Measurements from ENCODE around the gene SEC61A2. TPM values are rescaled to one million over a fixed set of nuclear protein-coding genes. Genes with fewer than 3 reads are reported as not detected.

Gene SEC61A2
- total RNA-seq, 1 donor from 2014 or later: 14.3 TPM

DNA sequence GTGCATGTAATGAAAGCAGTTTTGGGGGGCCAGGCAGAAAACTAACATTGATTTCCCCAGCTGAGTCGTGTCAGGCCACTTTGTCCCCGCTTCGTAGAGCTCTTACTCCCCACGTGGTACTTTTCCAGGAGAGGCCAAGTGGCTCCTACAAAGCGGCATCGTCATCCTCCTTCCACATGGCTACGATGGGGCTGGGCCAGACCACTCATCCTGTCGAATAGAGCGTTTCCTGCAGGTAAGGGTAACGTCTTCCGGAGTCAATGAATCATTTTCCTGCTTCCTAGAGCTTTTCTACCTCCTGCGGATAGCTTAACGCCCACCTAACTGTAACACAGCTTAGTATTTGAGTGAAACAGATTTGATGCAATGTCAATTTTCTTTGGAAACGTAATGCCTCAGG is 21.7 kb upstream of the SEC61A2 start:
- no peak overlapping the region for H3K4me2 ChIP-seq (ENCODE audit: low read length)
- no peaks in the 10 kb centered on the region for H3K4me1 Mint-ChIP-seq (ENCODE audit: low read depth, unreplicated experiment)
- H3K27me3 Mint-ChIP-seq (ENCODE audit: low read depth, unreplicated experiment): no peaks in the 10 kb centered on the region
- H3K27me3 ChIP-seq (ENCODE audit: insufficient read depth, low read length): no peaks in the 10 kb centered on the region
- H4K20me1 ChIP-seq (ENCODE audit: insufficient read depth, low read length): no peaks in the 10 kb centered on the region
- H3K9me3 ChIP-seq (ENCODE audit: insufficient read depth, low read depth, low read length): no peaks in the 10 kb centered on the region
- no peak overlapping the region for H3K9ac ChIP-seq (ENCODE audit: low read length)
- peaks cover 41% of the 10 kb centered on the region for H3K36me3 Mint-ChIP-seq (ENCODE audit: low read depth, unreplicated experiment)
- H3K36me3 ChIP-seq (ENCODE audit: insufficient read depth, low read length): peaks cover 9% of the 10 kb centered on the region
- H3K79me2 ChIP-seq (ENCODE audit: insufficient read depth, low read length): no peaks in the 10 kb centered on the region
- TF ChIP-seq, protein P1, sequence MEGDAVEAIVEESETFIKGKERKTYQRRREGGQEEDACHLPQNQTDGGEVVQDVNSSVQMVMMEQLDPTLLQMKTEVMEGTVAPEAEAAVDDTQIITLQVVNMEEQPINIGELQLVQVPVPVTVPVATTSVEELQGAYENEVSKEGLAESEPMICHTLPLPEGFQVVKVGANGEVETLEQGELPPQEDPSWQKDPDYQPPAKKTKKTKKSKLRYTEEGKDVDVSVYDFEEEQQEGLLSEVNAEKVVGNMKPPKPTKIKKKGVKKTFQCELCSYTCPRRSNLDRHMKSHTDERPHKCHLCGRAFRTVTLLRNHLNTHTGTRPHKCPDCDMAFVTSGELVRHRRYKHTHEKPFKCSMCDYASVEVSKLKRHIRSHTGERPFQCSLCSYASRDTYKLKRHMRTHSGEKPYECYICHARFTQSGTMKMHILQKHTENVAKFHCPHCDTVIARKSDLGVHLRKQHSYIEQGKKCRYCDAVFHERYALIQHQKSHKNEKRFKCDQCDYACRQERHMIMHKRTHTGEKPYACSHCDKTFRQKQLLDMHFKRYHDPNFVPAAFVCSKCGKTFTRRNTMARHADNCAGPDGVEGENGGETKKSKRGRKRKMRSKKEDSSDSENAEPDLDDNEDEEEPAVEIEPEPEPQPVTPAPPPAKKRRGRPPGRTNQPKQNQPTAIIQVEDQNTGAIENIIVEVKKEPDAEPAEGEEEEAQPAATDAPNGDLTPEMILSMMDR (IDR thresholded peaks at IDR 0.05; ENCODE audit: insufficient read depth, low read depth, low read length): no peak
- no peak for TF ChIP-seq EZH2 (IDR thresholded peaks at IDR 0.05; ENCODE audit: insufficient read depth, low read length)
- no peaks in the 10 kb centered on the region for H3K4me1 ChIP-seq (ENCODE audit: insufficient read depth, low read length)
- DNase-seq (ENCODE audit: low read depth): no peak
- no peak overlapping the region for H3K27ac Mint-ChIP-seq (ENCODE audit: unreplicated experiment)
- H3K4me3 Mint-ChIP-seq (ENCODE audit: unreplicated experiment): no peak overlapping the region
- H3K27ac ChIP-seq (ENCODE audit: low read depth, low read length): no peak overlapping the region
- H3K4me3 ChIP-seq (ENCODE audit: insufficient read depth, low read depth, low read length): no peak overlapping the region
- no peak overlapping the region for H2AFZ ChIP-seq (ENCODE audit: low read depth, low read length)
- no peak for FAIRE-seq
- H3K9me3 Mint-ChIP-seq (ENCODE audit: unreplicated experiment): no peaks in the 10 kb centered on the region

DNA sequence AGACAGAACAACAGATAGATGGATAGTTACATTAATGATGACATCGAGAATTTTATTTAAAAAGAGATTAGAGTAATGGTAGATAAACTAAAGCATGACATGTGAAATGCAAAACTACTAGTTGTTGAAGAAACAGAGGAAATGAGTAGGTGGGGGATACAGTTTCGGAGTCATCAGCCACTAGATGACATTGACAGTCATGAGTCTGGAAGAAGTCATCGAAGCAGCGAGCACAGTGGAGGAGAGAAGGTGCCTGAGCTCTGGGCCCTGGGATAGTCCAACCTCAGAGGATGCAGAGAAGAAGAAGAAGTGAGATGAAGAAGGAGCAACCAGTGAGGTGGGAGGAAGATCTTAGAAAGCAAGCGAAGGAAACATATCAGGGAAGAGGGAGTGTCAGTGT is 20.2 kb upstream of the SEC61A2 start:
- Histone ChIP-seq H3K36me3 (ENCODE audit: insufficient read depth, low read length) (peaks cover 7% of the 10 kb centered on the region), H2AFZ (ENCODE audit: low read depth, low read length) (no peak overlapping the region)
- peaks cover 38% of the 10 kb centered on the region for H3K36me3 Mint-ChIP-seq (ENCODE audit: low read depth, unreplicated experiment)

DNA sequence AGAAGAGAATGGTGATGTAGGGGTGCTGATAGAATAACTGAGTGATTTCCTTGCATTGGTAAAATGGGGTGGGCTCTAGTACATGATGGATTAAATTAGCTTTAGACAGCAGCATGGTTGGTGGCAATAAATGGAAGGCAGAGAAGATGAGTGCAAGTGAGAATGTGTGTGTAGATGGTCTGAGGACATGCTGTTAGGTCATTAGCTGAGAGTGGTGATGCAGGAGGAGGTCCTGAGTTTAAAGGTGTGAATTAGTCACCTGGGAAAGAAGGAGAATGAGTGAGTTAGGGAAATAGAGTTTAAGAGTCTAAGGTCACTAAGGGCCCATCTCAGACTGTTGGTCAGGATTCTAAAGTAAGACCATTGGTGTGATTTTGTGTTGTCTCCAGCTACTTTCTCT is 17.9 kb upstream of the SEC61A2 start:
- no peaks in the 10 kb centered on the region for H4K20me1 ChIP-seq (ENCODE audit: insufficient read depth, low read length)
- peaks cover 7% of the 10 kb centered on the region for H3K36me3 ChIP-seq (ENCODE audit: insufficient read depth, low read length)
- no peaks in the 10 kb centered on the region for H3K79me2 ChIP-seq (ENCODE audit: insufficient read depth, low read length)
- no peak overlapping the region for H3K27ac Mint-ChIP-seq (ENCODE audit: unreplicated experiment)
- no peaks in the 10 kb centered on the region for H3K27me3 Mint-ChIP-seq (ENCODE audit: low read depth, unreplicated experiment)
- DNase-seq (ENCODE audit: low read depth) (no peak), FAIRE-seq (no peak)
- H3K4me1 ChIP-seq (ENCODE audit: insufficient read depth, low read length): no peaks in the 10 kb centered on the region
- H3K9ac ChIP-seq (ENCODE audit: low read length): no peak overlapping the region
- H3K27ac ChIP-seq (ENCODE audit: low read depth, low read length): no peak overlapping the region
- no peaks in the 10 kb centered on the region for H3K4me1 Mint-ChIP-seq (ENCODE audit: low read depth, unreplicated experiment)
- no peak for TF ChIP-seq EZH2 (IDR thresholded peaks at IDR 0.05; ENCODE audit: insufficient read depth, low read length)
- TF ChIP-seq, protein P1 (IDR thresholded peaks at IDR 0.05; ENCODE audit: insufficient read depth, low read depth, low read length): no peak
- no peaks in the 10 kb centered on the region for H3K27me3 ChIP-seq (ENCODE audit: insufficient read depth, low read length)
- no peaks in the 10 kb centered on the region for H3K9me3 Mint-ChIP-seq (ENCODE audit: unreplicated experiment)
- no peak overlapping the region for H2AFZ ChIP-seq (ENCODE audit: low read depth, low read length)
- H3K4me3 ChIP-seq (ENCODE audit: insufficient read depth, low read depth, low read length): no peak overlapping the region
- no peaks in the 10 kb centered on the region for H3K9me3 ChIP-seq (ENCODE audit: insufficient read depth, low read depth, low read length)
- no peak overlapping the region for H3K4me3 Mint-ChIP-seq (ENCODE audit: unreplicated experiment)
- no peak overlapping the region for H3K4me2 ChIP-seq (ENCODE audit: low read length)
- peaks cover 26% of the 10 kb centered on the region for H3K36me3 Mint-ChIP-seq (ENCODE audit: low read depth, unreplicated experiment)

More for the DNA sequence above, 20.2 kb upstream of the SEC61A2 start:
- TF ChIP-seq, protein P1 (IDR thresholded peaks at IDR 0.05; ENCODE audit: insufficient read depth, low read depth, low read length): no peak
- TF ChIP-seq EZH2 (IDR thresholded peaks at IDR 0.05; ENCODE audit: insufficient read depth, low read length): no peak
- Mint-ChIP-seq H3K27me3 (ENCODE audit: low read depth, unreplicated experiment) (no peaks in the 10 kb centered on the region), H3K4me1 (ENCODE audit: low read depth, unreplicated experiment) (no peaks in the 10 kb centered on the region), H3K9me3 (ENCODE audit: unreplicated experiment) (no peaks in the 10 kb centered on the region), H3K4me3 (ENCODE audit: unreplicated experiment) (no peak overlapping the region), H3K27ac (ENCODE audit: unreplicated experiment) (no peak overlapping the region)
- no peaks in the 10 kb centered on the region for H3K9me3 ChIP-seq (ENCODE audit: insufficient read depth, low read depth, low read length)
- no peak for FAIRE-seq
- no peak overlapping the region for H3K27ac ChIP-seq (ENCODE audit: low read depth, low read length)
- no peaks in the 10 kb centered on the region for H3K79me2 ChIP-seq (ENCODE audit: insufficient read depth, low read length)
- H3K4me1 ChIP-seq (ENCODE audit: insufficient read depth, low read length): no peaks in the 10 kb centered on the region
- DNase-seq (ENCODE audit: low read depth): no peak
- H3K4me3 ChIP-seq (ENCODE audit: insufficient read depth, low read depth, low read length): no peak overlapping the region
- H3K27me3 ChIP-seq (ENCODE audit: insufficient read depth, low read length): no peaks in the 10 kb centered on the region
- no peaks in the 10 kb centered on the region for H4K20me1 ChIP-seq (ENCODE audit: insufficient read depth, low read length)
- no peak overlapping the region for H3K4me2 ChIP-seq (ENCODE audit: low read length)
- no peak overlapping the region for H3K9ac ChIP-seq (ENCODE audit: low read length)
